HG02852 (cell line): ENCODE data around the gene PSORS1C2.
"Not testable (repeated sequence)": the region's sequence is repeated elsewhere in the genome, so short reads cannot be mapped to it uniquely, and the experiment has no call there.

ENCODE experiments used
- ATAC-seq: cut with Tn5 transposase; IDR thresholded peaks from one replicate; pipeline ENCODE4 v1.9.1; 2021; ENCODE audit warnings: mild to moderate bottlenecking, moderate library complexity; ENCODE audit not compliant: unreplicated experiment

Gene PSORS1C2

GRCh38 chr6:31138982-31139381, at the start of gene PSORS1C2:
PSORS1C2 (minus strand) TSS chr6:31139066; CDS start chr6:31139026, 40 bp downstream.
- no peak for ATAC-seq

DNA sequence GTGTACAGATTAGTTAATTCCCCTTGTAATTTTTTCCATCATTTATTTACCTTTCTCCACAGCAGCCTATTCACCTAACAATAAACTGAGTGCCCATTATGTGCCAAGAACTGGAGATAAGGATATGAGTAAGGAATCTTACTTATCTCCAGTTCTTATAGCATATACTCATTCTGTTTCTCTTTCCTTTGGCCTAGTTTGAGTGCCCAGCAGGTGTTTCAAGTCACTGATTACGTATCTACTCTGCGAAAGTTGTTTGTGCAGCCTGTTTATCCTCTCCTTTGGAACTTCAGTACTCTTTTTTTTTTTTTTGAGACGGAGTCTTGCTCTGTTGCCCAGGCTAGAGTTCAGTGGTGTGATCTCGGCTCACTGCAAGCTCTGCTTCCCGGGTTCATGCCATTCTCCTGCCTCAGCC, 48.9 kb upstream of the PSORS1C2 start:
- no peak for ATAC-seq

DNA sequence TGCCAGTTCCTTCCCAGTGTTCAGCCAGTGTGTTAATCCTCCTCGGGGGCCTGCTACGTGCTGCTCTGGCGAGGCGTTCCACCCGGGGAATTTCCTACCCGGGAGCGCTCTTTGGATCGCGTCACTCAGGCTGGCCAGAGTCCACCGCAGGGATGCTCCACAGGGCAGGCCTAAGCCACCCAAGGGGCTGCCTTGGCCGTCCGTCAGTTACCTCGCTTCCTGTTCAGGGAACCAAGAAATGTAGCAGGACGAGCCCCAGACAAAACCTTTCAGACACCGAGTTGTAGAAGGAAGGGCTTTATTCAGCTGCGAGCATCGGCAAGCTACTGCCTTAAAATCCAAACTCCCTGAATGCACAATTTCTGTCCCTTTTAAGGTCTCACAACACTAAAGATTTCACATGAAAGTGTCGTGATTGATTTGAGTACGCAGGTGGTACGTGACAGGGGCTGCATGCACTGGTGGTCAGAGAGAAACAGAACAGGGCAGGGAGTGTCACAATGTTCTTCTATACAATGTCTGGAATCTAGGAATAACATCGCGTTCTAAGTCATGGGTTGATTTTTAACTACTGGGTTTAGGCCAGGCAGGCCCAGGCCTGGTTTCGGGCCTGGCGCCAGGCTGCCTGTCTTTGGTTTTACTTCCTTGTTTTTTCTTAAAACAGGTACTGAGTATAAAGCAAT, 47.3 kb upstream of the PSORS1C2 start:
- no peak for ATAC-seq

DNA sequence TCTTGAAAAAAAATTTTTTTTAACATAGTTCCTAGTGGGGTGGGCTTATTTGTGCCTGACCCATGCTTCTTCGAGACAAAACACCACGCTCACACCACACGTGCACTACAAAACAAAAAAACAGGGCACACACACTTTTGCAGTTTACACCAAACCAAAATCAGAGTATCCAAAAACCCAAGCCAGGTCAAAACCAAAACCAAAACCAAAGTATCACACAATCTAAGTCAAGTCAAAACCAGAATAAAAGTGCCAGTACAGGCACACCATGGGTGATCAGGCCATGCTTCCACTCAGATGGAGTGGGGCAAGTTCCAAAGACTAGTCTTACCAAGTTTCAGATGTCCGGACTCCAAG, 46.8 kb upstream of the PSORS1C2 start:
- not testable (repeated sequence) for ATAC-seq

DNA sequence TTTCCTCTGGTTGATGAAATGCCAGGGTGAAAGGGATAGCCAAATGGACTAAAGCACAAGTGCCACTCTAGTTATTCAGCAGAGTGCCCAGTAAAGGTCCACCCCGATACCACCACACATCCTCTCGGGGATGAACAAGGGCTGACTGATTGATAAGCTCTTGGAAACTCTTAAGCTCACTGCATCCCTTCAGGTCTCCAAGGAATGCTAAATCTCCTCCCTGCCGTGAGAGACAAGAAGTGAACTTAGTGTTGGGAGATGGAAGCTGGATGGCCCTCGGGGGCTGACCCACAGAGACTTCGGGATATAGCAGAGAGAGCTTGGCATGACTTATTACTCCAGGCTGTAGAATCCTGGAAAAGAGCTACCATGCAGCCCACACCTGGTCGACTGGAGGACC, 45.0 kb upstream of the PSORS1C2 start:
- not testable (repeated sequence) for ATAC-seq

GRCh38 chr6:31183287-31183686, 44.4 kb upstream of the PSORS1C2 start:
- not testable (repeated sequence) for ATAC-seq

DNA sequence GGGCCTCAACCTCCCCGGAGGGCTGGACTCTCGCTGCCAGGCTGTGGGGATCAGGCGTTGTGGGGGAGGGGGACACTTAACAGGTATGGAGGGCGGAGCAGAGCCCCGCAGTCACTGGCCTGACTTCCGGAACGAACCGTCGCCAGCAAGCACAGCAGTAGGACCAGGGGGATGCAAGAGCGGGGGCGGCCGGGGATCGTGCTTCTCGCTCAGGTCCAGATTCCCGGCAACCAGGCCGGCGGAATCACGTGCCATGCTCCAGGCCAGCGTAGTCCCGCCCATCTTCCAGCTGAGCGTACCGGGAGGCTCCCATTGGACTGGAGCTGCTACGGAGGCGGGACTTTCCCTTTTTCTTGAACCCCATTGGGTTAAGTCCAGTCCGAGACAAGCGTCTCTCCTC, 41.6 kb upstream of the PSORS1C2 start:
- ATAC-seq, result no peak

- ATAC-seq, result no peak
These were observed 41.0 kb upstream of the PSORS1C2 start for GRCh38 chr6:31179896-31180295.

- no peak for ATAC-seq
These were observed 40.1 kb upstream of the PSORS1C2 start for GRCh38 chr6:31179042-31179386.

DNA sequence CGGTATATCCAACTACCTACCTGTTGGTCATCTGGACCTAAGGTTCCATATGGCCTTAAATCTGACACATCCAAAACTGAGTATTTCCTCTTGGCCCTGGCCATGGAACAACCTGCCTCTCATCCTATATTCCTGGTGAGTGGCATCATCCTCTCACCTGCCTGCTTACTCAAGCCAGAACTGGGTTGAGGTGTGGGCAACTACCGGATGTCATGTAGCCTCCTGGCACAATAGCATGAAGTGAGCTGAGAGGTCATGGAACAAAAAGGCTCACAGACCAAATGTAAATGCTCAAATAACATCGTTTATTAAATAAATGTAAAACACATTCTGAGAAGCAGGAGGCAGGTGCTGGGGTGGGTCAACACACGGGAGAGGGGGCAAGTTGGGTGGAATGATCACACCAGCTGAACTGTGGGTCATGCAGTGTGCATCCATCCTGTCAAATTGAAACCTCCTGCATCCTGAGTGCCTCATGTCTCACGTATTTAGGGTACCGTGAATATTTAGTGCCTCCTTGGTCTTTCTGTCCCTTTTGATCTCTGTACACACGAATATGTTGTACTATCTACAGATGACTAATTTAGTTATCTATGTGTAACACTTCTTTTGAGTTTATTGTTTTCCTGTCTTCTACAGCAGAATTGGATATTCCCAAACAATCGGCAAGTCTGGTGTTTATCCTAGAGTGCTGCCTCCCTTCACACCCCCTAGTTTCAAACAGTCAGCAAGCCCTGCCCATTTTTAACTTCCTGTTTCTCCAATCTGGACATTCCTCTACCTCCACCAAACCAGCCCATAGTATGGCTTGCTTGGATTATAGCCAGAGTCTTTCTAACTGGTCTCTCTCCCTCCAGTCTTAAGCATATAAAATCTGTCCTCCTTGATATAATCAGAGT, 39.5 kb upstream of the PSORS1C2 start:
- no peak for ATAC-seq

DNA sequence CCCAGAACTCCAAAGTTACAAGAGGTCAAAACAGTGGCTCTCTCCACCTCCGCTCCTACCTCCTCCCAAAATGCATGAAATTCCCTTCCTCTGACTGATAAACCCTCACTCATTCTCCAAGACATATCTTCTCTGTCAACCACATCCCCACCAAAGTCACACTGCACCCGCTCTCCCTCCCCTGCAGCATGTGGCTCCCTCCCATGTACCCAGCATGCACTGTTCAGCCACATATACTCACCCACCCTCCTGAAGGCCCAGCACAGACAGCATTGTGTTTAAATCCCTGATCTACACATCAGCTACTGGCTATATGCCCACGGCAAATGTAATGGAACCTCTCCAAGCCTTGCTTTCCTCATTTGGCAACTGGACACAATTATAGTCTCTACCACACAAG, 37.1 kb upstream of the PSORS1C2 start:
- no peak for ATAC-seq

DNA sequence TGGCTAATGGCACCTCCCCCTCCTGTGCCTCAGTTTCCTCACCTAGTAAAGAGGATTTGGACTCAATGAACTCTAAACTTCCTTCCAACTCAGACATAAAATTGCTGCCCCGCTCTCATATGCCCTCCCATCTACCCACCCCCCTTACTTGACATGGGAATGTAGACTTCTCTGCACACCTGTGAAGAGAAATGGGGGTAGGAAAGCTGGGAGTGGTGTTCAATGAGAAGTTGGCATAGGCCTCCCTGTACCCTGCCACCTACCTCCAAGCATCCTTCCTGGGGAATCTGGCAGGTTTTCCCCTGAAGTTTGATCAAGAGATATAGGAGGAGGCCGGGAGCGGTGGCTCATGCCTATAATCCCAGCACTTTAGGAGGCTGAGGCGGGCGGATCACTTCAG, 35.5 kb upstream of the PSORS1C2 start:
- no peak for ATAC-seq

DNA sequence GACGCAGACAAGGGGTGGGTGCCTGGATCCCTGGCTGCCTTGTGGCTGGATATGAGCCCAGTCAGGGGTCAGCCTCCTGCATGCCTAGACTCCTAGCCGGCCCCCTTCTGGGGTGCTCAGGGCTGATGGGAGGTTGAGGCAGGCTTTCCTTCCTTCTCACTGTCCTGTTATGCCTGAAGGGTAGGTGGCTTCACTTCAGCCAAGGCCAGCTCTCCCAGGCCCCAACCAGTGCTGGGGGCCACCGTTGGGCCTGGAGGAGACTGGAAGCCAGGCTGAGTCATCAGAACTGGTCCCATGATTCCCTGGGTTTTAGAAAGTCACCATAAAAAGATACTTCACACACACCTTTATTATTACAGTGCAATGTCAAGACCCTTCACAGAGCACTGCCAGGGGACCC, 34.5 kb upstream of the PSORS1C2 start:
- ATAC-seq, result no peak

DNA sequence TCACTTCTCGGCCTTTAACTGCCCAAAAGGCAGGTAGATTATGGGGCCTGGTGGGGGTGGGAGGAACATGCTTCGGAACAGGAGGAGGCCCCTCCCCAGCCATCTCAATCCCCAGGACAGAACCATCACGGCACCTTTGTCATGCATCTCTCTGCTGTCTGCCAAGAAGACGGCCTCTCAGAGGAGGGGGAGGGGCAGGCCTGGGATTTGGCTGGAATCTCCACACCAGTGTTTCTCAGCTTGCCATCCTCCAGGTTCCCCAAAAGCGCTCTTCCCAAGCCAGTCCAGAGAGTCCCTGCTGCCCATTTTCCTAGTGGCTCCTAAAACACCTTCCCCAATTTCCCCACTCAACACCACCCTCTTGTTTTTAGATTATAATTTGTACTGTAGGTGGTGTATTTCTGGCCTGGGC, 34.1 kb upstream of the PSORS1C2 start:
- ATAC-seq, result no peak

DNA sequence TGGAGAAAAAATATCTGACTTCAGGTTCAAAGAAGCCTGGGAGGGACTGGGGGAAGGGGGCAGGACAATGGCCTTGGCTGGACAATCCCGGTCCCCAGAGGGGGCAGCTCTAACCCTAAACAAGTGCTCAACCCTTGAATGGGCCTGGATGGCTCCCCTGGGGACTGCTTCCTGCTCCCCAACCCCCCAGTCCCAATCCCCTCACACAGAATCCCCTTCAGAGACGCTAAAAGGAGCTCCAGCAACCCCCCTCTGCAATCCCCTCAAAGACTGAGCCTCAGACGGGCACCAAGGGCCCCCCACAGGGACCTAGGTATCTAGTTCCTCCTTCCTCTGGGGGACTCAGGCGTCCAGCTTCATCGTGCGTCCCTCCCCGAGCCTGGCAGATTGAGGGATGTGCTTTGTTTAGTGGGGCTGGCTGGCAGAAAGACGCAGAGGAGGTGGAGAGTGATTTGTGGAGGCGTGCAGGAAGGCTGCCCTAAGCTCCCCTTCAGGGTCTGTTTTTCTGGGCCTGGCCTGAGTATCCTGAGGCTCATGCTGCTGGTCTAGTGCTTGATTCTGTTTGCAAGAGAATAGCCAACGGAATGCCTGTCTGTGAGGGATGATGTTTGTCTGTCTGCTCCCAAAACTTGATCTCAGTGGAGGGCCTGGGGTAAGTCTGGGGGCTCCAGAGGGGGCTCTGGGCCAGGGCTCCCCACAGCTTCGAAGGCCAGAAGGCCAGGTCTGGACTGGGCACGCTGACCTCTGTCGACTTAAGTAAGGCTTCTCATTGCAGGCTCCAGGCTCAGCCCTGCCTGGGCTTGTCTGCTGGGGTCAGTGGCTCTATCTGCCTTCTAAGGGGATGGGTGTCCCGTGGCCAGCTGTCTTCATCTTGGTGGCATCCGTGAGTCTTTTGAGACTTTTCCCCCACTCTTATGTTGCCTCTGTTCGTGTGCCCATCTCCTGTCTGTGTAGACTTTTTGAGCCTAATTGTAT, 33.4 kb upstream of the PSORS1C2 start:
- ATAC-seq, result no peak

- no peak for ATAC-seq
These were observed 32.3 kb upstream of the PSORS1C2 start for GRCh38 chr6:31170987-31171671.

- no peak for ATAC-seq
These were observed 31.7 kb upstream of the PSORS1C2 start, which contains the start of gene POU5F1 for GRCh38 chr6:31170600-31170881. POU5F1 (minus strand) TSS chr6:31170682; CDS start chr6:31170620, 62 bp downstream.

GRCh38 chr6:31169858-31170599, 31.2 kb upstream of the PSORS1C2 start:
- ATAC-seq, result not testable (repeated sequence)

GRCh38 chr6:31169123-31169857, 30.4 kb upstream of the PSORS1C2 start:
- no peak for ATAC-seq
